Vagina (tissue), 2 donors: ENCODE data around the gene DBP.

Source experiments
- POLR2A ChIP-seq, 2 donors: fragments of 450-650 bp; IDR thresholded peaks; one replicate each; pipeline ENCODE4 v1.6.1; 2017; ENCODE audit warnings: antibody characterized with exemption in 2 of 2, mild to moderate bottlenecking in 2 of 2, moderate library complexity in 2 of 2
- POLR2AphosphoS5 ChIP-seq, 2 donors: sonication (generic); formaldehyde crosslinking; IDR thresholded peaks; one replicate each; pipeline ENCODE4 v1.9.0; 2017; ENCODE audit warnings: antibody characterized with exemption in 2 of 2, mild to moderate bottlenecking in 2 of 2, low read depth in 1 of 2; ENCODE audit not compliant: insufficient read depth in 1 of 2
- TF ChIP-seq, protein P1 (sequence below), 3 experiments: fragments of 450-650 bp in 2 of 3; fragments of 200-600 bp in 1 of 3; sonication (generic) in 1 of 3; IDR thresholded peaks; one replicate each; pipeline ENCODE4 v1.5.1; 2017 to 2019; ENCODE audit warnings: antibody characterized with exemption in 3 of 3, mild to moderate bottlenecking in 2 of 3, moderate library complexity in 2 of 3

DNA sequence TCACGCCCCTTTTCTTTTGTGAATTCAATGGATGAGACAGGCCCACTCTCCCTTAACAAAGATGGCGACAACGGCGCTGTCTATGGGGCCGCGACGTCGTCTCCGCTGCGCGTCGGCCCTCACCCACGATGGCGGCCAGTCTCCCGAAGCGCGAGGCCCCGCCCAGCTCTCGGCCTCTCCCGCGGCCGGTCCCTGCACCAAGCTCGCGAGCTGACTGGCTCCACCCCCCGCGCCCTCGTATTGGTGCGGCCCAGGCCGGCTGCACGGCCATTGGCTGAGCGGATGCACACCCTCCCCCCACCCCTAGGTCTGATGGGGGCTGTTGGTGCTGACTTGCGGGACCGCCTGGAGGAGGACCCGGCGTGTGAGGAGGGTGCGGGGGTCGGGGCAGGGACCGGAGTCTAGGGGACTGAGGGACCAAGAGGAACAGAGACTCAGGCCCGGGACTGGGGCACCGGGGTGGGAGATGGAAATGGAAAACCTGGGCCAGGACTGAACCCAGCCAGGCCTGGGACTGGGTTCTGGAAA, 13.0 kb downstream of the DBP start:
- TF ChIP-seq, protein P1, sequence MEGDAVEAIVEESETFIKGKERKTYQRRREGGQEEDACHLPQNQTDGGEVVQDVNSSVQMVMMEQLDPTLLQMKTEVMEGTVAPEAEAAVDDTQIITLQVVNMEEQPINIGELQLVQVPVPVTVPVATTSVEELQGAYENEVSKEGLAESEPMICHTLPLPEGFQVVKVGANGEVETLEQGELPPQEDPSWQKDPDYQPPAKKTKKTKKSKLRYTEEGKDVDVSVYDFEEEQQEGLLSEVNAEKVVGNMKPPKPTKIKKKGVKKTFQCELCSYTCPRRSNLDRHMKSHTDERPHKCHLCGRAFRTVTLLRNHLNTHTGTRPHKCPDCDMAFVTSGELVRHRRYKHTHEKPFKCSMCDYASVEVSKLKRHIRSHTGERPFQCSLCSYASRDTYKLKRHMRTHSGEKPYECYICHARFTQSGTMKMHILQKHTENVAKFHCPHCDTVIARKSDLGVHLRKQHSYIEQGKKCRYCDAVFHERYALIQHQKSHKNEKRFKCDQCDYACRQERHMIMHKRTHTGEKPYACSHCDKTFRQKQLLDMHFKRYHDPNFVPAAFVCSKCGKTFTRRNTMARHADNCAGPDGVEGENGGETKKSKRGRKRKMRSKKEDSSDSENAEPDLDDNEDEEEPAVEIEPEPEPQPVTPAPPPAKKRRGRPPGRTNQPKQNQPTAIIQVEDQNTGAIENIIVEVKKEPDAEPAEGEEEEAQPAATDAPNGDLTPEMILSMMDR (IDR thresholded peaks at IDR 0.05), result no peak
- TF ChIP-seq POLR2A (IDR thresholded peaks at IDR 0.05), result no peak
- peak; percentile 75 to 77 for TF ChIP-seq POLR2AphosphoS5 (IDR thresholded peaks at IDR 0.05; ENCODE audit: insufficient read depth in 1 of 2, low read depth in 1 of 2)
